ENCODE results near the gene B3GNT3.
"Not testable (repeated sequence)": the region's sequence is repeated elsewhere in the genome, so short reads cannot be mapped to it uniquely, and the experiment has no call there.

The B3GNT3 gene

DNA sequence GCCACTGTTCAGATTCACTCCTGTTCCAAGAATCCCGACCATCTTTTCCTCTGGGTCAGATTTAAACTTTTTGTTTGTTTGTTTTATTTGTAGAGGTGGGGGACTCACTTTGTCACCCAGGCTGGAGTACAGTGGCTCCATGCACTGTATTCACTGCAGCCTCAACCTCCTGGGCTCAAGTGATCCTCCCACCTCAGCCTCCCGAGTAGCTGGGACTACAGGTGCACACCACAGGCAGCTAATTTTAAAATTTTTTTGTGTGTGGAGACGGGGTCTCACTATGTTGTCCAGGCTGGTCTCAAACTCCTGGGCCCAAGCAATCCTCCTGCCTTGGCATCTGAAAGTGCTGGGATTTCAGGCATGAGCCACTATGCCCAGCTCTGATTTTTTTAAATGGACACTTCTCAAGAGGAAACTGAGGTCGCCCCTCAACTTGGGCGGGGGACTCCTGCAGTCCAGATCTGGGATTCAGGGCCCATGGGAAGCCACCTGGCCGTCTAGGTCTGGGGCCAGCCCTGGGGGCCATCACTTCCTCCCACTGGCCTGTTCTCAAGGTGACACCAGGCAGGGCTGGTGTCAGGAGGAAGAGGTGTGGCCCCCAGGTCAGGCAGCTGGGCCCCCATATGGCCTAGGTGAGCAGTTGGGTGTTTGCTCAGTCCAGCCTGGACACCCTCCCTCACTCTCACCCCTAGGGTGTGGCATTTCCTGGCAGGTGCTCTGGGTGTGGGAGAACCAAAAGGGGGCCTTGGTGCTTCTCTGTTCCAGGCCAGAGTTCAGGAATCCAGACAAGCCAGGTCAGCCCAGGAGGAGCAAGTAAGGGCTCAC is 1.3 kb downstream of the B3GNT3 start:
- peaks cover 0 to 25% of the 10 kb centered on the region in 2 donors for H3K27me3 Mint-ChIP-seq
- peaks cover 15 to 17% of the 10 kb centered on the region in 2 donors for H3K4me1 Mint-ChIP-seq (ENCODE audit: low read depth in 2 of 2)
- no peaks in the 10 kb centered on the region for H3K9me3 Mint-ChIP-seq
- H3K4me3 Mint-ChIP-seq = peak overlapping the region in 1 of 2 donors; percentile 27
- no peak for DNase-seq
- no peaks in the 10 kb centered on the region for H3K36me3 Mint-ChIP-seq (ENCODE audit: insufficient read depth)
- H3K27ac Mint-ChIP-seq = no peak overlapping the region
- ATAC-seq (replicated peaks) = no peak

DNA sequence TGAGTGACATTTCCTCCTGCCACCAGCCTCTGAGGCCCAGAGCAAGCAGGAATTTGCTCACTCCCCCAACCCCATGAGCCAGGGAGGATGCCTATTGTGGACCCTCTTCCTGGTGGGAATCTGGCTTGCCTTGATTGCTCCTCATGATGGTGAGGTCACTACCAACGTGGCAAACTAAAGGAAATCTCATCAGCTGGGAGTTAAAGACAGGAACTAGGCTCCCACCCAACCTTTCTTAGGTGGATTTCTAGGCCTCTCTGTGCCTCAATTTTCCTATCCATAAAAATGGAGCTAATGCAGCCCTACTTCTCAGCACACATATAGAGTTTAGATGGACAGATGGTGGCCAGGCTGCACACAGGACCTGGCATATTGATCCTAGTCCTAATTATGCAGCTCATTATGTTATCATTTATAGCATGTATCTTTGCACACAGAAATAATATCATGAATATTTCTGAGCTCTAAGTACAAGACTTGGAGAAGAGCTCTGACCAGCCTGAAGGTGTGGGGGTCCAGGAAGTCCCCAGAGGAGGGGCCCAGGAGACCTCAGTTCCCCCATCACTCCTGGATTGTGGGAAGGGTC is 2.0 kb downstream of the B3GNT3 start:
- Mint-ChIP-seq H3K36me3 (ENCODE audit: insufficient read depth) (no peaks in the 10 kb centered on the region), H3K9me3 (no peaks in the 10 kb centered on the region), H3K27ac (no peak overlapping the region), H3K4me3 (no peak overlapping the region), H3K4me1 (ENCODE audit: low read depth in 2 of 2) (peaks cover 10 to 11% of the 10 kb centered on the region in 2 donors), H3K27me3 (peaks cover 0 to 25% of the 10 kb centered on the region in 2 donors)
- DNase-seq = no peak
- no peak for ATAC-seq (replicated peaks)

DNA sequence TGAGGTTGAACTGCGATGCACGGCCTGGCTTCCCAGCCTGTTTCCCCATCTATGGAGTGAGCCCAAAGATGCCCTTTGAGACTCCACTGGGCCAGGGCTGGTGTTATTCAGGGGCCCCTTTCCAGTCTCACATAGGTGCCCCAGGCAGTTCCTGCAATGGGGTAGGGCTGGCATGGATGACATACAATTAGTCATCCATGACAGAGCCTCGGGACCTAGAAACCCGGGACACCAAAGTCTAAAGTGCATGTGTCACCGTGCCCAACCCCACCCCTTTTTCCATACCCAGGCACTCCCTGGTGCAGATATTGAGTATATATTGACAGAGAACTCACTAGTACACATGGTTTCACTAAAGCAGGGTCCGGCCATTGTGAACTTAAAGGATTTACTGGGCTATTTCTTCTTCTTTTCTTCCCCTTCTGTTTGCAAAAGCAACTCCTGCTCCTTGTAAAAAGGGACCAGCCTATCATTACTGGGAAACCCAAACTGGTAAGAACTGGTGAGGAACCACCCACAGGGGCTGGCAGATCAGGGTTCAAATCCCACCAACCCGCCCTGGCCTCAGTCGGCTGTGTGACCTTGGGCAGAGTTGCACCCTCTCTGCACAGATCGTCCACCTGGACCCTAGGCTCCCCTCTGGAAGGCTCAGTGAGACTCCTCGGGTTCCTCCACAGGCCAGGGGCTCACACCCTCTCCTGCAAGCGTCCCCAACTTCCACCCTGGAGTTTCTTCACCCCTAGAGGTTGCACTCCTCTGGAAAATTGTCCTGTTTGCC is 2.7 kb downstream of the B3GNT3 start:
- ATAC-seq (replicated peaks) = no peak
- Mint-ChIP-seq H3K4me1 (ENCODE audit: low read depth in 2 of 2) (peaks cover 13 to 16% of the 10 kb centered on the region in 2 donors), H3K27ac (no peak overlapping the region)

DNA sequence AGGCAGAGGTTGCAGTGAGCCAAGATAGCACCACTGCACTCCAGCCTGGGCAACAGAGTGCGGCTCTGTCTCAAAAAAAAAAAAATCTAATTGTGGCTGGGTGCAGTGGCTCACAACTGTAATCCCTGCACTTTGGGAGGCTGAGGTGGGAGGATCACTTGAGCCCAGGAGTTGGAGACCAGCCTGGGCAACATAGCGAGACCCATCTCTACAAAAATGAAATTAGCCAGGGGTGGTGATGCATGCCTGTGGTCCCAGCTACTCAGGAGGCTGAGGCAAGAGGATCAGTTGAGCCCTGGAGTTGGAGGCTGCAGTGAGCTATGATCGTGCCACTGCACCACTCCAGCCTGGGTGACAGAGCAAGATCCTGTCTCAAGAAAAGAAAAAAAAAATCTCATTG is 3.7 kb downstream of the B3GNT3 start:
- not testable (repeated sequence) for H3K4me3 Mint-ChIP-seq; H3K9me3 Mint-ChIP-seq; ATAC-seq (replicated peaks); DNase-seq; H3K27ac Mint-ChIP-seq; H3K36me3 Mint-ChIP-seq (ENCODE audit: insufficient read depth)
- H3K27me3 Mint-ChIP-seq = peaks cover 0 to 24% of the 10 kb centered on the region in 2 donors
- peaks cover 20 to 22% of the 10 kb centered on the region in 2 donors for H3K4me1 Mint-ChIP-seq (ENCODE audit: low read depth in 2 of 2)

More for the DNA sequence above, 2.7 kb downstream of the B3GNT3 start:
- Mint-ChIP-seq H3K27me3 (peaks cover 0 to 25% of the 10 kb centered on the region in 2 donors), H3K36me3 (ENCODE audit: insufficient read depth) (no peaks in the 10 kb centered on the region), H3K9me3 (no peaks in the 10 kb centered on the region), H3K4me3 (no peak overlapping the region)
- DNase-seq = no peak

DNA sequence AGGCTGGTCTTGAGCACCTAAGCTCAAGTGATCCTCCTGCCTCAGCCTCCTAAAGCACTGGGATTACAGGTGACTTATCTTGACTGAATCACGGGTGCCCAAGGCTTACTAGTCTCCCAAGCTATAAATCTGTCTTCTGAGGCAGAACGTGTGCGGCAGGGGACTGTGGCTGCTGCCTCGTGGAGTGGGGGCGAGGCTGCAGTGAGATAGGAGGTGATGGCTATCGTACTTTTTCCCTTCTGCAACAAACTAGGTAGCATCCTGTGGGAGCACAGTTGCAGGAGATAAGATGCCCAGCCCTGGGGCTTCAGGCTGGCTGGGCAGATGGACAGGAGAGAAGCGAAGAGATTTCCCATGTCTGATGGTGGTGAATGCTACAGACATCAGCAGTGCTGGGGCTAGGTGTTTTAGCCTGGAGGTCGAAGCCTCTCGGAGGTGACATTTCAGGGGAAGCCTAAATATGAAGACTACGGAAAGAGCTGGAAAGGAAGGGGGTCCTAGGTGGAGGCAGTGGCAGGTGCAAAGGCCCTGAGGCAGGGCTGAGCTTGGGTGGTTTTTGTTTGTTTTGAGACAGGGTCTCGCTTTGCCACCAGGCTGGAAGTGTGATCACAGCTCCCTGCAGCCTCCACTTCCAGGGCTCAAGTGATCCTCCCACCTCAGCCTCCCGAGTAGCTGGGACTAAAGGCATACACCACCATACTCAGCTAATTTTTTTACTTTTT is 7.4 kb downstream of the B3GNT3 start:
- DNase-seq (no peak), ATAC-seq (replicated peaks) (no peak)
- Mint-ChIP-seq H3K27ac (peak overlapping the region; percentile 9 to 59), H3K9me3 (no peaks in the 10 kb centered on the region), H3K36me3 (ENCODE audit: insufficient read depth) (no peaks in the 10 kb centered on the region), H3K4me3 (peak overlapping the region; percentile 51 to 61), H3K4me1 (ENCODE audit: low read depth in 2 of 2) (peaks cover 14 to 16% of the 10 kb centered on the region in 2 donors), H3K27me3 (no peaks in the 10 kb centered on the region)

DNA sequence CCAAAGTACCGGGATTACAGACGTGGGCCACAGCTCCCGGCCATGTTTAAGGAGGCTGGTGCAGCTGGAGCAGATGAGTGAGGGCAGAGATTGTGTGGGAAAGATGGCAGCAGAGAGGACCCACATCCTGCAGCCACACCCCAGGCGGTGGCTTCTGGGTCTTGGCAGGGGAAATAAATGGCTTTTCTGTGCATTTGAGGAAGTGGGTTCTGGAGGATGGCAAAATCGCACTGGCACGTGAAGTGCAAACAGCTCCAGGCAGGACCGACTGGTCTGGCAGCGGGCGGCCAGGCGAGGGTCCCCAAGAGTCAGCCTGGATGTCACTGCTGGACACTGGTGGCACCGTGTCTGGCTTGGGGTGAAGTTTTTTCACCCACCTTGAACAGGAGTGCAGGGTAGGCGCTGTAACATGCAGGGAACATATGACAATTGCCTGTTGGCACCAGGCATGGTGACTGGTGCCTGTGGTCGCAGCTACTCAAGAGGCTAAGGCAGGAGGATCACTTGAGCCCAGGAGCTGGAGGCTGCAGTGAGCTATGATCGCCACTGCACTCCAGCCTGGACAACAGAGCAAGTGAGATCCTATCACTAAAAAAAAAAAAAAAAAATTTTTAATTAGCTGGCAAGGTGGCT is 8.4 kb downstream of the B3GNT3 start:
- no peaks in the 10 kb centered on the region for H3K27me3 Mint-ChIP-seq

DNA sequence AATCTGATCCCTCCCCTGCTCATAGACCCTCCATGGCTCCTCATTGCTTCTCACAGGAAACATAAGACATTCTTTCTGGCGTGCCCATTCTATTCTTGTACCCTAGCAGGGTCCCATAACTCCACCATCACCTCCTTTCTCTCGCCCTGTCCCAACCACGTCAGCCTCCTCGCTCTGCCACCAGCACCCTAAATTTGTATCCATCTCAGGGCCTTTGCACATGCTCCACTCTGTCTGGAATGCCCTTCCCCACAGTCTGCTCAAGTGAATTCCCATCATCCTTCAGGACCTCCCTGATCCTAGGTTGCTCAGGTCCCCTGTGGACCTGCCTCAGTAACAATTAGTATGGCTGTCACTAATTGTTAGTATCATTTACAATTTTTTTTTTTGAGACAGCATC is 10.5 kb downstream of the B3GNT3 start:
- no peaks in the 10 kb centered on the region for H3K9me3 Mint-ChIP-seq
- no peaks in the 10 kb centered on the region for H3K27me3 Mint-ChIP-seq
- no peak overlapping the region for H3K4me3 Mint-ChIP-seq
- H3K4me1 Mint-ChIP-seq (ENCODE audit: low read depth in 2 of 2) = peaks cover 21 to 22% of the 10 kb centered on the region in 2 donors
- no peak for DNase-seq
- ATAC-seq (replicated peaks) = no peak
- peak overlapping the region in 1 of 2 donors; percentile 75 for H3K27ac Mint-ChIP-seq
- H3K36me3 Mint-ChIP-seq (ENCODE audit: insufficient read depth) = no peaks in the 10 kb centered on the region

More for the DNA sequence above, 8.4 kb downstream of the B3GNT3 start:
- Mint-ChIP-seq H3K4me3 (peak overlapping the region; percentile 69 to 72), H3K4me1 (ENCODE audit: low read depth in 2 of 2) (peaks cover 21 to 22% of the 10 kb centered on the region in 2 donors), H3K27ac (peak overlapping the region; percentile 52 to 79), H3K36me3 (ENCODE audit: insufficient read depth) (no peaks in the 10 kb centered on the region), H3K9me3 (no peaks in the 10 kb centered on the region)
- DNase-seq = peak in 1 of 3 experiments; percentile 14
- peak; percentile 78 for ATAC-seq (replicated peaks)

DNA sequence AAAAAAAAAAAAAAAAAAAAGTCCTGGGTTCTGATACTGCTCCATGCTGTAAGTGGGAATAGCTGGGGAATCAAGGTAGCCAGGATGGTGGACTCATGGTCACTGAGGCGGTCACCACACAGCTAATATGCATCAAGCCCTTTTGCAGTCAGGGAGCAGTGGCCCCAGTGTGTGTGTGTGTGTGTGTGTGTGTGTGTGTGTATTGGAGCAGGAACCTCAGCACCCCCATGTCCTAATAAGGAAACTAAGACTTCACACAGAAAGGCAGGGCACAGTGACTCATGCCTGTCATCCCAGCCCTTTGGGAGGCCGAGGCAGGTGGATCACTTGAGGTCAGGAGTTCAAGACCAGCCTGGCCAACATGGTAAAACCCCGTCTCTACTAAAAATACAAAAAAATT is 12.0 kb downstream of the B3GNT3 start:
- no peaks in the 10 kb centered on the region for H3K36me3 Mint-ChIP-seq (ENCODE audit: insufficient read depth)
- DNase-seq (no peak), ATAC-seq (replicated peaks) (no peak)
- no peaks in the 10 kb centered on the region for H3K9me3 Mint-ChIP-seq
- peaks cover 21% of the 10 kb centered on the region in 2 donors for H3K4me1 Mint-ChIP-seq (ENCODE audit: low read depth in 2 of 2)
- no peaks in the 10 kb centered on the region for H3K27me3 Mint-ChIP-seq
- no peak overlapping the region for H3K27ac Mint-ChIP-seq
- H3K4me3 Mint-ChIP-seq = peak overlapping the region; percentile 66 to 71

DNA sequence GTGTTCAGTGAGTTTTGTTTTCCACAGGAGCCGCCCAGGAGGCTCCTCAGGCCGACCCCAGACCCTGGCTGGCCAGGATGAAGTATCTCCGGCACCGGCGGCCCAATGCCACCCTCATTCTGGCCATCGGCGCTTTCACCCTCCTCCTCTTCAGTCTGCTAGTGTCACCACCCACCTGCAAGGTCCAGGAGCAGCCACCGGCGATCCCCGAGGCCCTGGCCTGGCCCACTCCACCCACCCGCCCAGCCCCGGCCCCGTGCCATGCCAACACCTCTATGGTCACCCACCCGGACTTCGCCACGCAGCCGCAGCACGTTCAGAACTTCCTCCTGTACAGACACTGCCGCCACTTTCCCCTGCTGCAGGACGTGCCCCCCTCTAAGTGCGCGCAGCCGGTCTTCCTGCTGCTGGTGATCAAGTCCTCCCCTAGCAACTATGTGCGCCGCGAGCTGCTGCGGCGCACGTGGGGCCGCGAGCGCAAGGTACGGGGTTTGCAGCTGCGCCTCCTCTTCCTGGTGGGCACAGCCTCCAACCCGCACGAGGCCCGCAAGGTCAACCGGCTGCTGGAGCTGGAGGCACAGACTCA is 12.9 kb downstream of the B3GNT3 start:
- H3K27ac Mint-ChIP-seq = peak overlapping the region in 1 of 2 donors; percentile 76

DNA sequence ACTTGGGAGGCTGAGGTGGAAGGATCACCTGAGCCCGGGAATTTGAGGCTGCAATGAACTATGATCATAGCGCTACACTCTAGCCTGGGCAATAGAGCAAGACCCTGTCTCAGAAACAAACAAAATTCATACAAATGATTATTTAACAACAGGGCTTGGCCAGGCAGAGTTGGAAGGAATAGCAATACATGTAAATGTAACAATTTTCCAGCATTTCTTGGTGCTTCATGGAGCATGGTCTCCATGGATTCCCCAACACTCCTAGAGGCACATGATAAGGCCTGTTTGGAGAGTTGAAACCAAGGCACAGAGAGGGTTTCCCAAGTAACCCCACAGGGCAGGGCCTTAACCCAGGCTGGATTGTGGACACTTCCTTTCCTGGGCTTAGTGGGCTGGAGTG is 16.2 kb downstream of the B3GNT3 start:
- DNase-seq (no peak), ATAC-seq (replicated peaks) (no peak)
- Mint-ChIP-seq H3K36me3 (ENCODE audit: insufficient read depth) (peaks cover 4% of the 10 kb centered on the region), H3K27ac (no peak overlapping the region), H3K4me3 (no peak overlapping the region), H3K9me3 (no peaks in the 10 kb centered on the region), H3K27me3 (no peaks in the 10 kb centered on the region), H3K4me1 (ENCODE audit: low read depth in 2 of 2) (peaks cover 8 to 10% of the 10 kb centered on the region in 2 donors)

More for the DNA sequence above, 12.9 kb downstream of the B3GNT3 start:
- peak; percentile 73 for ATAC-seq (replicated peaks)
- Mint-ChIP-seq H3K4me1 (ENCODE audit: low read depth in 2 of 2) (peaks cover 17% of the 10 kb centered on the region in 2 donors), H3K27me3 (no peaks in the 10 kb centered on the region), H3K9me3 (no peaks in the 10 kb centered on the region), H3K36me3 (ENCODE audit: insufficient read depth) (no peaks in the 10 kb centered on the region), H3K4me3 (peak overlapping the region; percentile 64 to 74)
- no peak for DNase-seq

DNA sequence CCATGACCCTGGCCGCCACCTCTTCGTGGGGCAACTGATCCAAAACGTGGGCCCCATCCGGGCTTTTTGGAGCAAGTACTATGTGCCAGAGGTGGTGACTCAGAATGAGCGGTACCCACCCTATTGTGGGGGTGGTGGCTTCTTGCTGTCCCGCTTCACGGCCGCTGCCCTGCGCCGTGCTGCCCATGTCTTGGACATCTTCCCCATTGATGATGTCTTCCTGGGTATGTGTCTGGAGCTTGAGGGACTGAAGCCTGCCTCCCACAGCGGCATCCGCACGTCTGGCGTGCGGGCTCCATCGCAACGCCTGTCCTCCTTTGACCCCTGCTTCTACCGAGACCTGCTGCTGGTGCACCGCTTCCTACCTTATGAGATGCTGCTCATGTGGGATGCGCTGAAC is 16.7 kb downstream of the B3GNT3 start:
- Mint-ChIP-seq H3K27me3 (no peaks in the 10 kb centered on the region), H3K4me1 (ENCODE audit: low read depth in 2 of 2) (peaks cover 8 to 10% of the 10 kb centered on the region in 2 donors), H3K27ac (no peak overlapping the region), H3K36me3 (ENCODE audit: insufficient read depth) (peaks cover 4% of the 10 kb centered on the region), H3K9me3 (no peaks in the 10 kb centered on the region), H3K4me3 (no peak overlapping the region)
- DNase-seq (no peak), ATAC-seq (replicated peaks) (no peak)

DNA sequence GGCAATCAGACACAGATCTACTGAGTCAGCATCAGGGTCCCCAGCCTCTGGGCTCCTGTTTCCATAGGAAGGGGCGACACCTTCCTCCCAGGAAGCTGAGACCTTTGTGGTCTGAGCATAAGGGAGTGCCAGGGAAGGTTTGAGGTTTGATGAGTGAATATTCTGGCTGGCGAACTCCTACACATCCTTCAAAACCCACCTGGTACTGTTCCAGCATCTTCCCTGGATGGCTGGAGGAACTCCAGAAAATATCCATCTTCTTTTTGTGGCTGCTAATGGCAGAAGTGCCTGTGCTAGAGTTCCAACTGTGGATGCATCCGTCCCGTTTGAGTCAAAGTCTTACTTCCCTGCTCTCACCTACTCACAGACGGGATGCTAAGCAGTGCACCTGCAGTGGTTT is 17.2 kb downstream of the B3GNT3 start:
- DNase-seq = no peak
- H3K9me3 Mint-ChIP-seq = no peaks in the 10 kb centered on the region
- peaks cover 4% of the 10 kb centered on the region for H3K36me3 Mint-ChIP-seq (ENCODE audit: insufficient read depth)
- H3K4me1 Mint-ChIP-seq (ENCODE audit: low read depth in 2 of 2) = peaks cover 7 to 9% of the 10 kb centered on the region in 2 donors
- no peaks in the 10 kb centered on the region for H3K27me3 Mint-ChIP-seq
- no peak overlapping the region for H3K4me3 Mint-ChIP-seq
- no peak for ATAC-seq (replicated peaks)
- no peak overlapping the region for H3K27ac Mint-ChIP-seq

Data from effector memory CD8-positive, alpha-beta T cell (primary cell).